Jurkat, Clone E6-1 (cell line): ENCODE data around the gene TEKT1. TPM values are rescaled to one million over a fixed set of nuclear protein-coding genes. Genes with fewer than 3 reads are reported as not detected.
"Not testable (repeated sequence)": the region's sequence is repeated elsewhere in the genome, so short reads cannot be mapped to it uniquely, and the experiment has no call there.

Experiments used
- DNase-seq: peaks from one replicate; pipeline ENCODE4 v3.0.0-alpha.2; 2011; ENCODE audit warnings: low read depth, low spot score
- H3K4me3 ChIP-seq: 2 replicates; pipeline ENCODE4 v1.5.1; 2011; ENCODE audit warnings: mild to moderate bottlenecking, low read length, control low read depth, moderate library complexity
- polyA plus RNA-seq: library from polyadenylated mRNA; unstranded; fragments of >200 nt; gene quantifications from one replicate; pipeline ENCODE4 v1.2.1, GENCODE V29; 2012; ENCODE audit warnings: missing spikeins; ENCODE audit not compliant: insufficient read length, insufficient read depth

Gene TEKT1
- not detected for polyA plus RNA-seq

- no peak within 1 kb of the TSS for H3K4me3 ChIP-seq
Measured at GRCh38 chr17:6831661-6832263, at the start of gene TEKT1. TSS of gene TEKT1 (minus strand) at chr17:6831729. CDS start at chr17:6830376, 1,353 bp downstream.

GRCh38 chr17:6879221-6879975 lies 47.9 kb upstream of the TEKT1 start:
- DNase-seq, H3K4me3 ChIP-seq: not testable (repeated sequence)

More at GRCh38 chr17:6831661-6832263, at the start of gene TEKT1:
- no peak for DNase-seq

DNA sequence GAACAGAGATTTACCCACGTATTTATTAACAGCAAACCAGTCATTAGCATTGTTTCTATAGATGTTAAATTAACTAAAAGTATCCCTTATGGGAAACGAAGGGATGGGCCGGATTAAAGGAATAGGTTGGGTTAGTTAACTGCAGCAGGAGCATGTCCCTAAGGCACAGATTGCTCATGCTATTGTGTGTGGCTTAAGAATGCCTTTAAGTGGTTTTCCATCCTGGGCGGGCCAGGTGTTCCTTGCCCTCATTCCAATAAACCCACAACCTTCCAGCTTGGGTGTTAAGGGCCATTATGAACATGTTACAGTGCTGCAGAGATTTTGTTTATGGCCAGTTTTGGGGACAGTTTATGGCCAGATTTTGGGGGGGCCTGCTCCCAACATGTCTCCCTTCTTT lies 43.7 kb upstream of the TEKT1 start:
- H3K4me3 ChIP-seq, DNase-seq: not testable (repeated sequence)

- no peak for DNase-seq
- H3K4me3 ChIP-seq, result no peak overlapping the region
Measured at GRCh38 chr17:6872936-6873335, 41.4 kb upstream of the TEKT1 start.

- DNase-seq, result no peak
Measured at GRCh38 chr17:6870841-6871240, 39.3 kb upstream of the TEKT1 start.

GRCh38 chr17:6868582-6868981 lies 37.1 kb upstream of the TEKT1 start:
- DNase-seq, result no peak
- no peak overlapping the region for H3K4me3 ChIP-seq

More at GRCh38 chr17:6870841-6871240, 39.3 kb upstream of the TEKT1 start:
- no peak overlapping the region for H3K4me3 ChIP-seq

DNA sequence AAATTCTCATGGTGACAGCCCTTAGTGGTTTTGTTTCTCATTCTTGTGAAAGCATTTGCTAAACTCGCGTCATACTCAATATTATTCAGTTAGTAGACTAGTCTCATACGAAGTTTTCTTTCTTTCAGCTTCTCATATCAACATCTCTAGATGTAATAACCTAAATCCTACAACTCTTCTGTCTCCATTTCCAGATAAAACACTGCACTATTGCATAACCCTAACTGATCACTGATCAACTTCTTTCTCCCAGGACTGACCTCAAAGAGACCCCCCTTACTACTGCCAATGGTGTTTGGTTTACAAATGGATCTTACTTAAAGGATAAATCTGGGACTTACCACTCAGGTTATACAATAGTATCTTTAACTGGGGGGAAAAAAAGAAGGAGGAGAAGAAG lies 36.3 kb upstream of the TEKT1 start:
- no peak for DNase-seq

DNA sequence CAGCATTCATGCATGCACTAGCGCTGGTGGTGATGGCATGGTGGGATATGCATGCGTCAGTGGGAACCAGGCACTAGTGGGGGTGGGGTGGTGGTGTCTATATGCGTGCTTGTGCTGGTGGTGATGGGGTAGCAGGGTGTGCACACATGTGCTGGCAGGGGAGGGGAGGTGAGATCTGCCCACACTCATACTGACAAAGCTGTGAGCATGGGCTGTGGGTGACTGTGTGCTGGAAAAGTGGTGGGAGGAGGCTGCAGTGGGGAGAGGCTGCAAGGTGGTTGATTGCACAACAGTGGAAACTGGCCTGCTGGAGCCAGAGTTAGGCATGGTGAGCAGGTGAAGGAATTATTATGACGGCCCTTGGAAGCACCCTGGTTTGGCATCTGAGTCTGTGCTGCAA lies 31.3 kb upstream of the TEKT1 start:
- DNase-seq, result no peak
- no peak overlapping the region for H3K4me3 ChIP-seq

More for the DNA sequence above, 36.3 kb upstream of the TEKT1 start:
- no peak overlapping the region for H3K4me3 ChIP-seq

- H3K4me3 ChIP-seq, result no peak overlapping the region
- no peak for DNase-seq
Measured at GRCh38 chr17:6862122-6862521, 30.6 kb upstream of the TEKT1 start.

GRCh38 chr17:6857904-6858303 lies 26.4 kb upstream of the TEKT1 start:
- DNase-seq, result no peak
- H3K4me3 ChIP-seq, result no peak overlapping the region

- DNase-seq, result no peak
- H3K4me3 ChIP-seq, result no peak overlapping the region
Measured at GRCh38 chr17:6857336-6857735, 25.8 kb upstream of the TEKT1 start.

DNA sequence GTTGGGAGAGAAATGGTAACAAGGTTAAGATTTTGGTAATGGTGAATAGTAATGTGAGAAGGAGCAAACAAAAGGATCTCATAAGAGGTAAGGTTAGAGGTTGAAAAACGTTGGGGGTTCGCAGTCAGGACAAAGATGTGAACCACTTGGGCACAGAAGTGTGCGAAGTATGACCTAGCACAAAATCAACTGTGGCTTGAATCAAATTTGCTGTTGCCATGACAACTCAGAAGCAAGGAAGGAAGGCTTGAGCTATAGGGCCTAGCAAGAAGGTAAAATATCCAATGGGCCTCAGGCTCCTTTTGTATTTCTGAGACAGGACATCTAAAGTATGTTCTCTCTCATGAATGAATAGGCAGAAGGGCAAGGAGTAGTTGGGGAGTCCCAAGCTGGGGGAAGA lies 24.5 kb upstream of the TEKT1 start:
- H3K4me3 ChIP-seq, result no peak overlapping the region
- no peak for DNase-seq

- DNase-seq, result no peak
- no peak overlapping the region for H3K4me3 ChIP-seq
Measured at GRCh38 chr17:6853764-6854442, 22.4 kb upstream of the TEKT1 start.

DNA sequence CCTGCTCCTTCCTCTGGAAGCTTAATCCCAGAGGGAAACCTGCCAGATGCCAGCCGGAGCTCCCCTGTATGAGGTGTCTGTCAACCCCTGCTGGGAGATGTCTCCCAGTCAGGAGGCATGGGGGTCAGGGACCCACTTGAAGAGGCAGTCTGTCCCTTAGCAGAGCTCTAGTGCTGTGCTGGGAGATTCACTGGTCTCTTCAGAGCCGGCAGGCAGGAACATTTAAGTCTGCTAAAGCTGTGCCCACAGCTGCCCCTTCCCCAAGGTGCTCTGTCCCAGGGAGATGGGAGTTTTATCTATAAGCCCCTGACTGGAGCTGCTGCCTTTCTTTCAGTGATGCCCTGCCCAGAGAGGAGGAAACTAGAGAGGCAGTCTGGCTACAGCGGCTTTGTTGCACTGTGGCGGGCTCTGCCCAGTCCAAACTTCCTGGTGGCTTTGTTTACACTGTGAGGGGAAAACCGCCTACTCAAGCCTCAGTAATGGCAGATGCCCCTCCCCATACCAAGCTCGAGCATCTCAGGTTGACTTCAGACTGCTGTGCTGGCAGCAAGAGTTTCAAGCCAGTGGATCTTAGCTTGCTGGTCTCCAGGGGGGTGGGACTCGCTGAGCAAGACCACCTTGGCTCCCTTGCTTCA lies 17.1 kb upstream of the TEKT1 start:
- not testable (repeated sequence) for H3K4me3 ChIP-seq, DNase-seq

DNA sequence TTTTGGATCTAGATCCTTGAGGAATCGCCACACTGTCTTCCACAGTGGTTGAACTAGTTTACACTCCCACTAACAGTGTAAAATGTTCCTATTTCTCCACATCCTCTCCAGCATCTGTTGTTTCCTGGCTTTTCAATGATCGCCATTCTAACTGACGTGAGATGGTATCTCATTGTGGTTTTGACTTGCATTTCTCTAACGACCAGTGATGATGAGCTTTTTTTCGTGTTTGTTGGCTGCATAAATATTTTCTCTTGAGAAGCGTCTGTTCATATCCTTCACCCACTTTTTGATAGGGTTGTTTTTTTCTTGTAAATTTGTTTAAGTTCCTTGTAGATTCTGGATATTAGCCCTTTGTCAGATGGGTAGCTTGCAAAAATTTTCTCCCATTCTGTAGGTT lies 14.6 kb upstream of the TEKT1 start:
- not testable (repeated sequence) for H3K4me3 ChIP-seq
- DNase-seq, result peak; percentile 31

DNA sequence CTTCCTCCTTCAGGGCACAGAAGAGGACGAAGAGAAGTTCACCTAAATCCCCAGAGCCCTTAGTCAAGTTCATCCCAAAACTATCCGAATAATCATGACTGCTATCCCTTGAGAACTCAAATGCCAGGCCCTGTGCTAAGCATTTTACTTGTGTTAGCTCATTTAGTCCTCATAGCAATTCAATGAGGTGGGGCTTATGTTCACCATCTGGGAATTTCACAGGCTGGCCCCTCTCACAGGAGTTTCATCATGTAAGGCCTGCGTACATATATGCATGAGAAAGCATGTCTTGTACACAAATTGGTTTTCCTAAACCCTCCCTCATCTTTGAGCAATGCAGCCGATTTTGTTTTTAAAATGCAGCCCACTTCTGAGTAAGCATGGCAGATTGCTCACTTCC lies 12.9 kb upstream of the TEKT1 start:
- not testable (repeated sequence) for H3K4me3 ChIP-seq, DNase-seq

DNA sequence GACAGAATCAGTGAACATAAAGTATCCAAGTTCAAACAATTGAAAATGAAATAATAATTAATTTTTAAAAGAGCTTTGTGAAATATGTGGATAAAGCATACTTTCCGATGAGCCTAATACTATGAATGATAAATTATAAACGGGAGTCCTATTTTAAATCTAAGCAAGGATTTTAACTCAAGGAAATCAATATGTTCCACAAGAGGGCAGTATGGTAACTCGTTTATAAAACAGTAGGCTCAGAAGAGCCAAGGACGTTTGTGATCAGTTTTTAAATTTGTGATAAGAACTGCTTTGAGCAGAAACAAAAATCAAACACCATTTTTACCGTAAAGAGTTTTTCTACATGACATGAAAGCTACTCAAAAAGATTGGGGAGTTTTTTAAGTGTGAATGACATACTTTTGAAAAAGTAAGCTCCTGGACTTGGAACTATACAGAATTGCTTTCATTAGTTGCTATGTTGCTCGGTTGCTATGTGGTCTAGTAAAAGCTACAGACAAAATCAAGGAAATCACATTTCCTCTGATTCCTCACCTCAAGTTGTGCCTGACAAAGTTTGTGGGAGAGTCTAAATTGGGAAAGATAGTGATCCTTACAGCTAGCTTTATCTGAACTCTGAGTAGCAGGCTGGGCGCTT lies 11.8 kb upstream of the TEKT1 start:
- H3K4me3 ChIP-seq, result no peak overlapping the region
- DNase-seq, result peak; percentile 74

DNA sequence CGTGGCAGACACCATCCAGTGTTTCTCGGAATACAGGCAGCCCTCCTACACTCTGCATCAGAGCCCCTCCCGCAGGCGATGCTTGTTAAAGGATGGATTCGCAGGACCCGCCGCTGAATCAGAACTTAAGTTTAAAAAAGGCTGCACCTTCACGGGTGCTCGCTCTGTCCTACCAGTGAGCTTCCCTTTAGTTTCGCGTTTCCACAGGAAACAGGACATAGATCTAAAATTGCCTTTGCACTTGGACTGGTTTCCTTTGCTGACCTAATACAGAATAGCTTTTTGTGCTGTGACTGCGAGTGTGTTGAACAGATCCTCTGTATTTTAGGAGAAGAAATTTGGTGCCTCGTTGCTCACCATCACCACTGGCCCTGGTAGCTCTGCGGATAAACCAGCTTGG lies 10.2 kb upstream of the TEKT1 start:
- H3K4me3 ChIP-seq, DNase-seq: not testable (repeated sequence)

GRCh38 chr17:6830383-6830986 lies 1.0 kb downstream of the TEKT1 start:
- no peak for DNase-seq
- H3K4me3 ChIP-seq, result no peak overlapping the region
